Gastrocnemius medialis (tissue), 4 donors: ENCODE measurements around the gene TENT5A.

Experiments used
- CTCF ChIP-seq, 5 experiments: fragments of 450-650 bp in 3 of 5; fragments of 200-600 bp in 2 of 5; sonication (generic) in 2 of 5; IDR thresholded peaks in 4 of 5; conservative IDR thresholded peaks in 1 of 5; 1 replicate in 4 of 5; 2 replicates in 1 of 5; pipeline ENCODE4 v1.5.1; 2016 to 2019; ENCODE audit warnings: antibody characterized with exemption in 5 of 5, mild to moderate bottlenecking in 3 of 5, moderate library complexity in 3 of 5
- POLR2A ChIP-seq, 2 donors: fragments of 450-650 bp; IDR thresholded peaks; one replicate each; pipeline ENCODE4 v1.6.1; 2017; ENCODE audit warnings: antibody characterized with exemption in 2 of 2, mild to moderate bottlenecking in 2 of 2, moderate library complexity in 2 of 2

DNA sequence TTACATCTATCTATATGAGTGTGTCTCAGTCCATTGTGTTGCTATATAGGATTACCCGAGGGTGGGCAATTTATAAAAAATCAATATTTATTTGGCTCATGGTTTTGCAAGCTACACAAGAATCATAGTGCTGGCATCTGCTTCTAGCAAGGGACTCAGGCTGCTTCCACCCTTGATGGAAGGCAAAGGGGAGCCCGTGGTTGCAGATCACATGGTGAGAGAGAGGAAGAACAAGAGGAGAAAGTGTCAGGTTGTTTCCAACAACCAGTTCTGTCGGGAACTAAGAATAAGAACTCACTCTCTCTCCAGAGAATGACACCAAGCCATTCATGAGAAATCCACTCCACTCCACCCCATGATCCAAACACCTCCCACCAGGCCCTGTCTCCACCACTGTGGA lies 48.2 kb upstream of the TENT5A start:
- no peak for TF ChIP-seq CTCF (IDR thresholded peaks at IDR 0.05 in 4 of 5, conservative IDR thresholded peaks at IDR 0.05 in 1 of 5)
- TF ChIP-seq POLR2A (IDR thresholded peaks at IDR 0.05), result no peak
